GM19025 (cell line): ENCODE data around the gene CTRB1.

ENCODE experiments used
- ATAC-seq: cut with Tn5 transposase; IDR thresholded peaks from one replicate; pipeline ENCODE4 v1.9.1; 2021; ENCODE audit warnings: mild to moderate bottlenecking, low read depth, moderate library complexity; ENCODE audit not compliant: unreplicated experiment

Gene CTRB1

DNA sequence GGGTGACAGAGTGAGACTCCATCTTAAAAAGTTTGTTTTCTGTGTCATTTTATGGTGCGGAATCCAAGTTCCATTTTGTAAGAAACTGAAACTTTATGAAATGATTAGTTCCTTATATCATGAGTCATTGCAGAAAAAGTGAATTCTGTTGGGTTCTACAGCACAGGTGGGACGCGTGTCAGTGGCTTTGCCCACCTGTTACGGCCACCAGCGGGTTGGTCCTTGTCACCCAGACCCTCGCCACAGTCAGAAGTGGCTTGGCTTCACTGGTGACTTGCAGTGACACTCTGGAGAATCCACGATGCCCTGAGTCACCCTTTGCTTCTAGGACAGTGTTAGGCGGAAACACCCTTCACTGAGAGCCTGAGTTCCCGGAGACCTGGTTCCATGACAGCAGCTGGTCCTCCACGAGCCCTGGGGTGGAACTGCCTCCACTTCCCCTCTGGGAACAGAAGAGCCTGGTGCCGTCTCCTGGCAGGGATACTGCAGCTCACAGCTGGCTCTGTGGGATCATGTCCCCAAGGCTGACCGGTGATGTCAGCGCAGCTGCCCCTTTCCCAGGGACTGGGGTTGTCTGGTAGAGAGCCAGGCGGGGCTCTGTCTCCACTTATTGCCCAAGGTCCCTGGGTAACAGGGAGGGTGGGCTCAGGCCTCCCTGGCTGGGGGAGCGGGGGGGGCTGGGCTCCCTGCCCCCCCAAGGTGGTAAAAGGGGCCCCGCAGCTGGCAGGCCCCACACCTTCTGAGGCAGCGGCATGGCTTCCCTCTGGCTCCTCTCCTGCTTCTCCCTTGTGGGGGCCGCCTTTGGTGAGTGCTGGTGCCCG is at the start of gene CTRB1:
CTRB1 (plus strand) TSS at position 733 of the 821 bp plus-strand sequence; CDS start at position 753, 20 bp downstream.
- peak; percentile 46 for ATAC-seq

DNA sequence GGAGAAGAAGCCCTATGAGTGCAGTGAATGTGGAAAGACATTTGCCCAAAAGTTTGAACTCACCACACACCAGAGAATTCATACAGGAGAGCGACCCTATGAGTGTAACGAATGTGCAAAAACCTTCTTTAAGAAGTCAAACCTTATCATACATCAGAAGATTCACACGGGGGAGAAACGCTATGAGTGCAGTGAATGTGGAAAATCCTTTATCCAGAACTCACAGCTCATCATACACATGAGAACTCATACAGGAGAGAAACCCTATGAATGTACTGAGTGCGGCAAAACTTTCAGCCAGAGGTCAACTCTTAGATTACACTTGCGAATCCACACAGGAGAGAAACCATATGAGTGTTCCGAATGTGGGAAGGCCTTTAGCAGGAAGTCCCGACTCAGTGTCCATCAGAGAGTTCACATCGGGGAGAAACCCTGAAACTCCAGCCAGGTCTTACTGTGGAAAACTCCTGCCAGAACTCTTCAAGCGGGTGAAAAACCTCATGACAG is 48.8 kb upstream of the CTRB1 start:
- no peak for ATAC-seq

DNA sequence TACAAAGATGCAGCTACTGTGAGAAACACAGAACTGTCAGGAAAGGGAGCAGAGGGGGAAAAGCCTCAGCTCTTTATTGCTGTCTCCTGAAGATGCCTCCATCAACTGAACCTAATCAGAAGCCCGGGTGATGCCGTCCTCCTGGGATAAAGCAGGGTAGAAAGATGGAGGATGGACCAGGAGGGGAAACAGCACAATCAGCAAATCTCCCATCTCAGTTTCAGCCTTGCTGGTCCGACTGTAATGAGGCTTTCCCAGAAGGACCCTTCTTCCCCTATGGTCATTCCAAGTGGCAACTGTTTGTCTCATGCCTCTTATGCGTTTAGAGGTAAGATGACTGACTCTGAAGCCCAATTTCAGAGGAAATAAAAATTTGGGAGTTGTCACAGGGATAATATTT is 46.2 kb upstream of the CTRB1 start:
- no peak for ATAC-seq

DNA sequence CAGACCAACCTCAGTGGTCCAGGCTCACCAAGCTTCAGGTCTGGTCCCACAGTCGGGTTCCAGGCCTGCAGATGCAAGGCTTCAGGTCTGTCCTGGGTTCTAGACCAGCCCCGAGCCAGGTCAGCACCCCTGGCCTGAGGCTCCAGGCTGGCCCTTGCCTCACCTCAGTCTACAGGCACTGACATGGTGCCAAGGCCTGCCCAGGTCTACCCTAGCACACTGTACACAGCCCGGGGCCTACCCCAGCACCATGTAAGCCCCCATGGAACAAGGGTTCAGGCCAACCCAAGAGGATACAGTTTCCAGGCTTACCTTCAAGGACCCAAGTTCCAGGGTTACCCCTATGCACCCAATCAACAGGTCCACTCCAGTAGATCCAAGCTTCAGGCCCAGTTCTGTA is 43.7 kb upstream of the CTRB1 start:
- no peak for ATAC-seq

DNA sequence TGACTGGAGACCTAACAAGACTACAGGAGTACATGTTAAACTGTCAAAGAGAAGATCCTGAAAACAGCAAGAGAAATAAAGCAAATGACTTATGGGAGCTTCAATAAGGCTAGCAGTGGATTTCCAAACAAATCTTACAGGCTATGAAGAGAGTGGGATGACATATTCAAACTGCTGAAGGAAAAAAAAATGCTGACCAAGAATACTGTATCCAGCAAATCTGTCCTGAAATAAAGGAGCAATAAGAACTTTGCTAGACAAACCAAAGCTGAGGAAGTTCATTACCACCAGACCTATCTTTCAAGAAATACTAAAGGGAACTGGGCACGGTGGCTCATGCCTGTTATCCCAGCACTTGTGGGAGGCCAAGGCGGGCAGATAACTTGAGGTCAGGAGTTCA is 41.9 kb upstream of the CTRB1 start:
- ATAC-seq, result no peak

DNA sequence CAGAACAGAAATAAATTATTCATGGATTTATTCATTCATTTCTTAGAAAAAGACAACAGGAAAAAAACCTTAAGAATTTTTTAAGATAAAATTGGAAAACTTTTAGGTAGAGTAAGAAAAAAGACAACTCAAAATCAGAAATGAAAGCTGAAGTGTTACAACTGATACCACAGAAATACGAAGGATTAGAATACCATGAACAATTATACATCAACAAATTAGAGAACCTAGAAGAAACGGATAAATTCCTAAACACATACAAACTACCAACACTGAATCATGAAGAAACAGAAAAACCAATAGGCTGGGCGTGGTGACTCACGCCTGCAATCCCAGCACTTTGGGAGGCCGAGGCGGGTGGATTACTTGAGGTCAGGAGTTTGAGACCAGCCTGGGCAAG is 39.6 kb upstream of the CTRB1 start:
- ATAC-seq, result no peak

DNA sequence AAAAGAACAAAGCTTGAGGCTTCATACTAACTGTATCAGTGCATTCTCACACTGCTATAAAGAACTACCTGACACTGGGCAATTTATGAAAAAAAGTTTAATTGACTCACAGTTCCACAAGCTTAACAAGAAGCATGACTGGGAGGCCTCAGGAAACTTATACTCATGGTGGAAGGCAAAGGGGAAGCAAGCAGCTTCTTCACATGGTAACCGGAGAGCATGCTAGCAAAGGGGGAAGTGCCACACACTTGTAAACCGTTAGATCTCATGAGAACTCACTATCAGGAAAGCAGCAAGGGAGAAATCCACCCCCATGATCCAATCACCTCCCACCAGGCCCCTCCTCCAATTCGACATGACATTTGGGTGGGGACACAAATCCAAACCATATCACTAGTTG is 37.2 kb upstream of the CTRB1 start:
- no peak for ATAC-seq

DNA sequence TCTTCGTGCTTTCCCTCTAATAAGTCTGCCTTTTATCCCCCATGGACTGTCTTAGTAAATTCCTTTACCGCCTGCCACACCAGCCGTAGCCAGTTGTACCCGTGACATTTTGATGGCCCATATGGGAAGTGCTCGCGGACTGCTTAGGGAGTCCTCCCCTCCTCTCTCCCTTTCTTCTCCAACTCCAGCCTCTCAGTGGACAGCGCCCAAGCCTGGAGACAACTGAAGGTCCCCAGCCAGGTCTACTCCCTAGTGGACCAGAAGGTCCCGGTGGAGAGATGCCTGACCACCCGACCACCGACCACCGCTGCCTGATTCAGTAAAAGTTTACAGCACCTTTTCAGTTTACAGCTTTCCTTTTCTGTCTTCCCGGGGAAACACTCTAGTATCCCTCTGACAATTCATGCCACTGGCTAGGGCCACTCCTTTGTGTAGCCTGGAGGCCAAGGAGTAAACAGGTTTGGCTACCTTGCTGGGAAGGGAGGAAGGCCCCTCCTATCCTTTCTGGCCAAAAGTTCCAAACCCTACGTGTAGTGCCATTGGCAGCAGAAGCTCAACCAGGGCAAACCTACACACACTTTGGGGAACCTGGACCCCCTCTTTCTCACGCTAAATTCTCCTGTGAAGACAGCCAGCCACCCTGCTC is 29.8 kb upstream of the CTRB1 start:
- no peak for ATAC-seq

DNA sequence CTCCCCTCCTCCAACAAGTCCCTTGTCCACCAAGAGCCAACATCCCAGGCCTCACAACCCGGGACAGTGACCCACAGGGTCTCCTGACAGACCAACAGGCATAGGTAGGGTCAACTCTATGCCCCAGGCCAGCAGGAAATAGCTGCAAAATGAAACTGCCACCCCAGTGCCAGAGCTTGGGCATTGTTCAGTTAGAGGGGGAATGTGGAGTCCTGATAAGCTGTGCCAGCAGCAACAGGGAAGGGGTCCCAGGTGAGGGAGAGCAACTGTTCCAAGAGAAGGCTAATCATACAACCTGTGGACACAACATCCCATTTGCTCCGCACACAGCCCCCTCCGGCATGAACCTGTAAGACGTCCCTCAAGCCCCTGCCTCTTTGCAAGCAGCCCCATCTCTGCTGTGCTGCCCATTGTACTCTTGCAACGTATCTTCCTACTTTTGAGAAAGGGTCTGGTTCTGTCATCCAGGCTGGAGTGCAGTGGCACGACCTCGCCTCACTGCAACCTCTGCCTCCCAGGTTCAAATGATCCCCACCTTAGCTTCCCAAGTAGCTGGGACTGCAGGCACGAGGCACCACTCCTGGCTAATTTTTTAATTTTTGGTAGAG is 29.0 kb upstream of the CTRB1 start:
- ATAC-seq, result no peak

DNA sequence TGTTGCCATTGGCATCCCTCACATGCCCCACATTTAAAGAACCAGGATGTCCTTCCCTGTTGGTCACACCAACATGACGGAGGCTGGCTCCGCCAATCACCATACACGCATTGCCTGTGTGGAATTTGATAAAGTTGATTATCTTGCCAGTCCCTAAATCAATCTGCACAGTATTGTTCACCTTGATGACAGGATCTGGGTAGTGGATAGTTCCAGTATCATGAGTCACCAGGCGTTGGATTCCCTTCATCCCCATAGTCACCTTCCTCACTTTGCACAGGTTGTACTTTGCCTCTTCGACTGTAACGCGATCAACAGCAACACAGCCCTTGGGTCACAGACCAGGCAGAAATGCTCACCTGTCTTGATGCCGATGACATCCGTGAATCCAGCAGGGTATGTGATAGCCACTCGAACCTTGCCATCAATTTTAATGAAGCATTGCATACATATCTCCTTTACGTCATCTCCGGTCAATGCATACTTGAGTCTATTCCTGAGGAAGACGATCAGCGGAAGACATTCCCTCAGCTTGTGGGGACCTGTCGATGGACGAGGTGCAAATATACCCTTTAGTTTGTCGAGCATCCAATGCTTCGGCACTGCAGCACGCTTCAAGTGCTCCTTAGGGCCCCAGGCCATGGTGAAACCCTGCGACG is 26.1 kb upstream of the CTRB1 start:
- ATAC-seq, result no peak

DNA sequence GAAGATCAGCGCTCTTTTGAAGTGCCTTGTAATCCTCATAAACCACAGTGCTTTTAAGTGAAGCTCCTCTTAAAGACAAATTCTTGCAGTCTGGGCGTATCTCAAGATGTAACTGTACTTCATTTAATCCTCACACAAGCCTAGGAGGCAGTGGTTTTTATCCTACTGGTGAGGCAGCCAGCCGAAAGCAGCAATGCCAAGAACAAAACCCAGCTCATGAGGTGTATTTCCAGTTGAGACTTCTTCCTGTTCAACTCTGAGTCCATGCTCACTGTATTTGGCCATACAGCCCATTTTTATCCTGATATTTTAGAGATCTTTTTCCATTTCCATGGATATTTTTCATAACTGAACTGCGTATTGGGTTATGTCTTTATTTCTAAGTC is 25.5 kb upstream of the CTRB1 start:
- ATAC-seq, result no peak

DNA sequence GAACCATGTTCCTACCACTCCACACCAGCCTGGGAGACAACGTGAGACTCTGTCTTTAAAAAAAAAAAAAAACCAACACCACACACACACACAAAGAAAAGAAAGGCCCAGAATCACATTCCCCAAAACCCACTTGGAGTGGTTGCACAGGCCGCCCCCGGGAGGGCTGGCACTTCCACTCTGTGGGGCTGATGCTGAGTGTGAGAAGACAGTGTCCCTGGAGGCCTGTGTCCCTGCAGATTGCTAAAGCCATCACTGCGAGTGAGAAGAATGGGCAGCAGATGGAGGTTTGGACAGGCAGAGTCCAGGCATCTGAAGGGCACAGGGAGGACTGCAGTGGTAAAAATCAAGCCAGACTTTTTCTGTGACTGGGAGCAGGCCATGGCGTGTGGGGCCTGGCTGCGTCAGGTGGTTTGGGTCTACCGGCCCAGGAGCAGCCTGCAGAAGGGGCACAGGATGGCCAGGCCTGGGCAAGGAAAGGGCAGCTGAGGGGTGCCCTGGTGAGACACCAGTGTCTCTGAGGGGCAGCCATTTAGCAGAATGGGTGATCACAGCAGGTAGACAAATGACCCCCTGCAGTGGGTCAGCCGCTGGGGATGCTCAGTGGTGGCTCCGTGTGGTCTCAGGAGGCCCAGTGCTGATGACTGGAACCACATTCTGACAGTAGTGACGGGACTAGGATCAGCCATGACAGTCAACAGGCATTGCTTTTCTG is 24.9 kb upstream of the CTRB1 start:
- ATAC-seq, result no peak

DNA sequence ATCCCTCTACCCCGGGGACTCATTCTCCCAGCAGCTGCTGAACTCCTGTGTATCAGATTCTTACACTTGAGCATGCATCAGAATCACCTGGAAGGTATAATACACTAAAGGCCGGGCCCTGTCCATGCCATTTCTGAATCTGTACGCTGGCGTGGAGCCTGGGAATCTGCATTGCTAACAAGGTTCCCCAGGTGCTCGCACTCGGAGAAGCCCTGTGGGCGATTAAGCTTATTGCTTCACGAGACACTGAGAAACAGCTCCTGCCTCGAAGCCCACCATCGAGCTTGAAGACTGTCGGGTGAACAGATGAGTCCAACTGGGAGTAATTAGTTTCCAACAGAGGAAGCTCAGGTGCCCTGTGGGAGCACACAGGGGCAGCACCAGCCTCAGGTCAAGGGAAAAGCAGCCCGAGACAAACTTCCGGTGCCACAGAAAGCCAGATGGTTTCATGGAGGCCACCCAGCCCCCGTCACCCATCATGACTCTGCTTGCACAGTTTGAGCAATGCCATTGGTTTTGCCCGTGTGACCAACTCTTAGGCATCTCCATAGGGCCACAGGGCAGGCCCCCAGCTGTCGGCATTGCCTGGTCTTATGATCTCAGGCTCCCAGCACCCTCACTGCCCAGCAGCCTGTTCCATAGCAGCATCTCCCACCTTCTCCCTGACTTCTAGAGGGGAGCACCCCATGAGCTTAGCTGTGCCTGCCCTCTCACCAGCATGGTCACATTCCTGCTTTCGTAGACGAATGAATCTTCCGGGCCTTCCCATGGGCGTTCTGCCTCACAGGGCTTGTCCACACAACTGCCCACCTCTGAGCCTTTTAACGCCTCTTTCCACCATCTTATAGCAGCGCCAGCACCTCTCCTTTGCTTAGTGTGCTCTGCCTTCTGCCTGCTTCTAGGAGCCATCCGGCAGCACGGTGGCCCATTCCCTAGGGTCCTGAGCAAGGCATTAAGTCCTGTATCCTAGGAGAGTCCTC is 22.7 kb upstream of the CTRB1 start:
- ATAC-seq, result no peak

DNA sequence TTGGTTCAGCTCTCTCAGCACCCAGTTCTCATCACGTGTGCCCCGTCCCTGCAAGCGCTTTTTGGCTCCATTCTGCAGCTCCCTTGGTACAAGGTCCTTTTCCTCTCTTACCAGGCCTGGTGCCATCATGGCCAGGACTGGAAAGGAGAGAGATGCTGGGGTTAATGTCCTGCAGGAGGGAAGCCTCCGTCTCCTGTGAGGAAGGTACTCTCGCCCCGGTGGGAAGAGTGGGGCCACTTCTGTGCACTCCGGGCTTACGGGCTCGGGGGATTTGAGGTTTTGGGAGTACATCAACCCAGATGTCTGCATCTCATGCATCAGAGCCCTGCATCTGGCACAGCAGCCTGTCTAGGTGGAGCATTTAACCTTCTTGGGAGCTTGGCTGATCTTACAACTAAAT is 22.0 kb upstream of the CTRB1 start:
- no peak for ATAC-seq

DNA sequence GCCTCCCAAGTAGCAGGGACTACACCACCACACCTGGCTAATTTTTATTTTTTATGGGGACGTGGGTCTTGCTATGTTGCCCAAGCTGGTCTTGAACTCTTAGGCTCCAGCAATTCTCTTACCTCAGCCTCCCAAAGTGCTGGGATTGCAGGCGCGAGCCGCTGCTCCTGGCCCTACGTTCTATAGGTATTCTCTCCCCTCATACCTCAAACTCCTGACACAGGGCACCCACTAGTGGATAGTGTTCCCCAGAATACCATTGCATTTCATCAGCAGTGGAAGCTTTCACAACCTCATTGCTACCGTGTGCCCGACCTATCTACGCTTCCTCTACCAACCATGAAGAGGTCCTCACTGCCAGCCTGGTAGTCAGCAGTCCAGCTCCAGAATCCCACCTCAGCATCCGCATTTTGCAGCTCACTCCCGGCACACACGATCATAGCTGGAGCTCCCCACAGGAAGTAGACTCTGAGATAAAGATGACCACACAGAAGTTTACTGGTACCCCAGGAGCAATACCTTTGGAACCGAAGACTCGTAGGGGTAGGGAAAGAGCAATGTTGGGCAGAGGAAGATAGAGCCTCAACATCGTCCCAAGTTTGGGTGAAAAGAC is 21.2 kb upstream of the CTRB1 start:
- no peak for ATAC-seq

DNA sequence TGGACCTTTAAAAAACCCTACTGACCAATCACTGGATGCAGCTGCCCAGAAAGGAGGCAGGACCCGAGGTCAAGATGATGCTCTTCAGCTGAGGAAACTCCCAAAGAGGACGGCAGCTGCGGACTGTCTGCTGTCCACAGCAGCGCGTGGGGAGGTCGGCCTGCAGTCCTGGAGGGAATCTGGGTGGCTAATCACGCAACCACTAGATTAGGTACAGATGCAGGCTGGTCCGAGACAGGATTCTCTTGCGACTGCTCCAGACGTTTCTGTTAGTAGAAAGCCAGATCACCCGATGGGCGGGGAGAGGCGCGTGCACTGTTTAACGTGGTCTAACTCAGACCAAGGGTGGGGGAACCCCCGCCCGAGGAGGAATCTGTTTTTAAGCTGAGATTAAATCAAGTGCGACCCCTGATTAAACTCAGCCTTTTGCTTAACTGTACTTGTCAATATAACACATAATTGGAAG is 20.6 kb upstream of the CTRB1 start:
- no peak for ATAC-seq

DNA sequence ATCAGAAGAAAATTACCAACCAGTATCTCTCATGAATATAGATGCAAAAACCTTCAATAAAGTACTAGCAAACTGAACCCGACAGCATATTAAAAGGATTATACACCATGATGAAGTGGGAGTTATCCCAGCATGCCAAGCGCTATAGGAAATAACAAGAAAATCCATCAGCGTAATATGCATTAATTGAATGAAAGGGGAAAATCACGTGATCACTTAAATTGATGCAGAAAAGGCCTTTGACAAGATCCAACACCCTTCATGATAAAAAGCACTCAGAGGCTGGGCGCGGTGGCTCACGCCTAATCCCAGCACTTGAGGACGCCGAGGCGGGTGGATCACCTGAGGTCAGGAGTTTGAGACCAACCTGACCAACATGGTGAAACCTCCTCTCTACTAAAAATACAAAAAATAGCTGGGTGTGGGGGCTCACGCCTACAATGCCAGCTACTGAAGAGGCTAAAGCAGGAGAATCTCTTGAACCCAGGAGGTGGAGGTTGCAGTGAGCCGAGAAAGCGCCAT is 16.7 kb upstream of the CTRB1 start:
- no peak for ATAC-seq

DNA sequence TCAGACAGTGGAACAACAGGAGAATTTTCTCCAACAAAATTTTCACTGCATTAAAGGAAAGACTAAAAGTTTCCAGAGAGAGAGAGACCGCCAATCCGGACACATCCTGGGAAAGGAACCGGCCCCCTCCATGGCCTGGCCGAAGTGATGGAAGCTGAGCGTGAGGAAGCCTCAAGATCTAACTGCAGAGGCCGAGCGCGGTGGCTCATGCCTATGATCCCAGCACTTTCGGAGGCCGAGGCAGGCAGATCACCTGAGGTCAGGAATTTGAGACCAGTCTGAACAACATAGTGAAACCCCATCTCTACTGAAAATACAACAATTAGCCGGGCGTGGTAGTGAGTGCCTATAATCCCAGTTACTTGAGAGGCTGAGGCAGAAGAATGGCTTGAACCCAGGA is 15.7 kb upstream of the CTRB1 start:
- no peak for ATAC-seq
